WTC11 (cell line): ENCODE data around the gene ZNF830.

Source experiments
- AFF4 ChIP-seq: sonication (generic); formaldehyde crosslinking; IDR thresholded peaks from 2 replicates; pipeline ENCODE4 v1.8.1; 2023; ENCODE audit warnings: mild to moderate bottlenecking, missing genetic modification reagents, borderline replicate concordance
- ATF1 ChIP-seq: sonication (generic); formaldehyde crosslinking; IDR thresholded peaks from 2 replicates; pipeline ENCODE4 v1.8.1; 2023; ENCODE audit warnings: mild to moderate bottlenecking, moderate library complexity, missing genetic modification reagents
- ATF3 ChIP-seq: sonication (generic); formaldehyde crosslinking; conservative IDR thresholded peaks from 2 replicates; pipeline ENCODE4 v1.8.1; 2022; ENCODE audit warnings: mild to moderate bottlenecking, missing genetic modification reagents
- ATF6 ChIP-seq: sonication (generic); formaldehyde crosslinking; IDR thresholded peaks from 2 replicates; pipeline ENCODE4 v1.8.1; 2023; ENCODE audit warnings: mild to moderate bottlenecking, missing genetic modification reagents
- CTCF ChIP-seq: fragments of 200-600 bp; IDR thresholded peaks from 2 replicates; pipeline ENCODE4 v1.8.0; 2022; ENCODE audit warnings: antibody characterized with exemption
- ELF4 ChIP-seq: sonication (generic); formaldehyde crosslinking; IDR thresholded peaks from 2 replicates; pipeline ENCODE4 v1.8.1; 2022; ENCODE audit warnings: low read depth, mild to moderate bottlenecking, moderate library complexity, missing genetic modification reagents
- FOXP4 ChIP-seq: sonication (generic); formaldehyde crosslinking; IDR thresholded peaks from 2 replicates; pipeline ENCODE4 v1.8.0; 2022; ENCODE audit warnings: mild to moderate bottlenecking, missing genetic modification reagents
- JUN ChIP-seq: sonication (generic); formaldehyde crosslinking; IDR thresholded peaks from 2 replicates; pipeline ENCODE4 v1.8.0; 2023; ENCODE audit warnings: mild to moderate bottlenecking, missing genetic modification reagents
- NR1H2 ChIP-seq: sonication (generic); formaldehyde crosslinking; IDR thresholded peaks from 2 replicates; pipeline ENCODE4 v1.9.0; 2021; ENCODE audit warnings: mild to moderate bottlenecking, moderate library complexity, missing genetic modification reagents
- SP1 ChIP-seq: sonication (generic); formaldehyde crosslinking; conservative IDR thresholded peaks from 2 replicates; pipeline ENCODE4 v1.8.1; 2022; ENCODE audit warnings: missing genetic modification reagents
- STAT6 ChIP-seq: sonication (generic); formaldehyde crosslinking; conservative IDR thresholded peaks from 2 replicates; pipeline ENCODE4 v1.8.1; 2023; ENCODE audit warnings: mild to moderate bottlenecking, low read depth, missing genetic modification reagents, moderate library complexity
- TP53 ChIP-seq: sonication (generic); formaldehyde crosslinking; IDR thresholded peaks from 2 replicates; pipeline ENCODE4 v1.8.1; 2023; ENCODE audit warnings: mild to moderate bottlenecking, missing genetic modification reagents
- USF2 ChIP-seq: sonication (generic); formaldehyde crosslinking; IDR thresholded peaks from 2 replicates; pipeline ENCODE4 v1.8.1; 2023; ENCODE audit warnings: mild to moderate bottlenecking, missing genetic modification reagents, moderate library complexity
- ZNF512 ChIP-seq: sonication (generic); formaldehyde crosslinking; IDR thresholded peaks from 2 replicates; pipeline ENCODE4 v1.8.1; 2022; ENCODE audit warnings: missing genetic modification reagents, borderline replicate concordance

GRCh38 chr17:34979650-34980352, 18.5 kb downstream of the ZNF830 start:
- no peak for TF ChIP-seq ZNF512 (CRISPR knock-in tag)
- no peak for TF ChIP-seq JUN (CRISPR knock-in tag)
- TF ChIP-seq ELF4 (CRISPR knock-in tag) = no peak
- TF ChIP-seq CTCF = no peak
- no peak for TF ChIP-seq NR1H2
- TF ChIP-seq USF2 (CRISPR knock-in tag) = no peak
- TF ChIP-seq ATF6 (CRISPR knock-in tag) = no peak
- no peak for TF ChIP-seq SP1 (CRISPR knock-in tag)
- TF ChIP-seq AFF4 (CRISPR knock-in tag) = no peak
- TF ChIP-seq ATF3 (CRISPR knock-in tag) = no peak
- no peak for TF ChIP-seq STAT6 (CRISPR knock-in tag)
- TF ChIP-seq FOXP4 (CRISPR knock-in tag) = no peak
- no peak for TF ChIP-seq TP53 (CRISPR knock-in tag)
- no peak for TF ChIP-seq ATF1 (CRISPR knock-in tag)
